ENCODE measurements around the gene GFY.
"Not testable (repeated sequence)": the region's sequence is repeated elsewhere in the genome, so short reads cannot be mapped to it uniquely, and the experiment has no call there.

GFY gene

DNA sequence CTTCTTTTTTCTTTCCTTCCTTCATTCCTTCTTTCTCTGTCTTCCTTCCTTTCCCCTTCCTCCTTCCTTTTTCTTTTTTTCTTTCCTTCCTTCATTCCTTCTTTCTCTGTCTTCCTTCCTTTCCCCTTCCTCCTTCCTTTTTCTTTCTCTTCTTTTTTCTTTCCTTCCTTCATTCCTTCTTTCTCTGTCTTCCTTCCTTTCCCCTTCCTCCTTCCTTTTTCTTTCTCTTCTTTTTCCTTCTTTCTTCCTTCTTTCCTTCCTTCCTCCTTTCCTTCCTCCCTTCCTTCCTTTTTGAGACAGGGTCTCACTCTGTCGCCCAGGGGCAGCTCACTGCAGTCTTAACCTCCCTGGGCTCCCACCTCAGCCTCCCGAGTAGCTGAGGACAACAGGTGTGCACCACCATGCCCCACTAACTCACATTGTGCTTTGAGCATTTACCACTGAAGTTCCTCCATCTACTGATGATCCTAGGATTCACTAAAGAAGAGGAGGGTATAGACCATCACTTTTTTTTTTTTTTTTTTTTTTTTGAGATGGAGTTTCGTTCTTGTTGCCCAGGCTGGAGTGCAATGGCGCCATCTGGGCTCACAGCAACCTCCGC is 19.0 kb downstream of the GFY start:
- H3K27ac ChIP-seq (ENCODE audit: insufficient read depth in 1 of 2, low read depth in 1 of 2, low read length in 2 of 2, poor library complexity in 1 of 2, severe bottlenecking in 2 of 2); POLR2A ChIA-PET; DNase-seq; H3K9me3 ChIP-seq (ENCODE audit: control extremely low read depth in 1 of 5, control insufficient read depth in 4 of 5, insufficient read depth in 2 of 5, low read depth in 1 of 5, low read length in 4 of 5): not testable (repeated sequence)
- peaks cover 0 to 34% (median 21%) of the 10 kb centered on the region in 5 experiments for H3K27me3 ChIP-seq (replicated peaks in 2 of 5; ENCODE audit: control insufficient read depth in 4 of 5, insufficient read depth in 5 of 5, low read length in 4 of 5)
- peak overlapping the region in 2 of 7 experiments; percentile 70 to 79 for H3K4me3 ChIP-seq (ENCODE audit: control insufficient read depth in 1 of 7, extremely low read depth in 1 of 7, insufficient read depth in 4 of 7, low read depth in 2 of 7, low read length in 6 of 7)
- H3K4me1 ChIP-seq (ENCODE audit: control extremely low read depth in 1 of 4, control insufficient read depth in 4 of 4, insufficient read depth in 4 of 4, low read length in 3 of 4), result peaks cover 0 to 22% (median 15%) of the 10 kb centered on the region in 4 experiments
- CTCF ChIA-PET, result interaction anchor here (0.7 to 2.7 kb wide), 5 partner anchors 8 to 63 kb away, joined by 3 to 20 read pairs (median 5); no protein-coding TSS in a partner anchor
- WGBS (ENCODE audit: insufficient coverage), result 85% methylated on average over 3 of the region's 5 CpGs
- H3K36me3 ChIP-seq (ENCODE audit: control insufficient read depth in 4 of 4, insufficient read depth in 4 of 4, low read length in 3 of 4), result peaks cover 0 to 28% (median 19%) of the 10 kb centered on the region in 4 experiments

DNA sequence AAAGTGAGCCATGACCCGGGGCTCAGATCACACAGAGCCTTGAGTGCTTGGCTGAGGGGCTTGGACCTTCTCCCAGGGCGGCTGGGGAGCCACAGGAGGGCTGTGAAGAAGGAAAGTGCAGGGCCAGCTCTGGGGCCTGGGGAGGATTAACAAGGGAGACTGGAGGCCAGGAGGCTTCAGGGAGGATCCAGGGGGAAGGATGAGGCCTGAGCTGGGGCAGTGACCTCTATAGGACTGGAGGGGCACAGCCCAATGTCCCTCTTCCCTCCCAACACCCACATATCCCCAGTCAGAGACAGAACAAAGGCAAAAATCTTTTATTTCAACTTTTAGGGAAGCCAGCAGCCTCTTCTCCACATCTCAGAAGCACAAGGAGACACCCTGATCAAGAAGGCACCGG is 20.8 kb downstream of the GFY start:
- POLR2A ChIA-PET, result no interaction called here
- peaks cover 0 to 39% (median 23%) of the 10 kb centered on the region in 4 experiments for H3K36me3 ChIP-seq (ENCODE audit: control insufficient read depth in 4 of 4, insufficient read depth in 4 of 4, low read length in 3 of 4)
- peaks cover 0 to 30% (median 22%) of the 10 kb centered on the region in 4 experiments for H3K4me1 ChIP-seq (ENCODE audit: control extremely low read depth in 1 of 4, control insufficient read depth in 4 of 4, insufficient read depth in 4 of 4, low read length in 3 of 4)
- CTCF ChIA-PET, result interaction anchor here (1.0 to 2.7 kb wide), 5 partner anchors 25 to 145 kb away, joined by 3 to 20 read pairs (median 5); no protein-coding TSS in a partner anchor
- no peak for DNase-seq
- H3K27ac ChIP-seq (ENCODE audit: insufficient read depth in 1 of 2, low read depth in 1 of 2, low read length in 2 of 2, poor library complexity in 1 of 2, severe bottlenecking in 2 of 2), result no peak overlapping the region
- peaks cover 0 to 16% (median 8%) of the 10 kb centered on the region in 5 experiments for H3K27me3 ChIP-seq (replicated peaks in 2 of 5; ENCODE audit: control insufficient read depth in 4 of 5, insufficient read depth in 5 of 5, low read length in 4 of 5)
- H3K4me3 ChIP-seq (ENCODE audit: control insufficient read depth in 1 of 7, extremely low read depth in 1 of 7, insufficient read depth in 4 of 7, low read depth in 2 of 7, low read length in 6 of 7), result no peak overlapping the region
- WGBS (ENCODE audit: insufficient coverage), result 67% methylated on average over 2 of the region's 3 CpGs
- no peaks in the 10 kb centered on the region for H3K9me3 ChIP-seq (ENCODE audit: control extremely low read depth in 1 of 5, control insufficient read depth in 4 of 5, insufficient read depth in 2 of 5, low read depth in 1 of 5, low read length in 4 of 5)

DNA sequence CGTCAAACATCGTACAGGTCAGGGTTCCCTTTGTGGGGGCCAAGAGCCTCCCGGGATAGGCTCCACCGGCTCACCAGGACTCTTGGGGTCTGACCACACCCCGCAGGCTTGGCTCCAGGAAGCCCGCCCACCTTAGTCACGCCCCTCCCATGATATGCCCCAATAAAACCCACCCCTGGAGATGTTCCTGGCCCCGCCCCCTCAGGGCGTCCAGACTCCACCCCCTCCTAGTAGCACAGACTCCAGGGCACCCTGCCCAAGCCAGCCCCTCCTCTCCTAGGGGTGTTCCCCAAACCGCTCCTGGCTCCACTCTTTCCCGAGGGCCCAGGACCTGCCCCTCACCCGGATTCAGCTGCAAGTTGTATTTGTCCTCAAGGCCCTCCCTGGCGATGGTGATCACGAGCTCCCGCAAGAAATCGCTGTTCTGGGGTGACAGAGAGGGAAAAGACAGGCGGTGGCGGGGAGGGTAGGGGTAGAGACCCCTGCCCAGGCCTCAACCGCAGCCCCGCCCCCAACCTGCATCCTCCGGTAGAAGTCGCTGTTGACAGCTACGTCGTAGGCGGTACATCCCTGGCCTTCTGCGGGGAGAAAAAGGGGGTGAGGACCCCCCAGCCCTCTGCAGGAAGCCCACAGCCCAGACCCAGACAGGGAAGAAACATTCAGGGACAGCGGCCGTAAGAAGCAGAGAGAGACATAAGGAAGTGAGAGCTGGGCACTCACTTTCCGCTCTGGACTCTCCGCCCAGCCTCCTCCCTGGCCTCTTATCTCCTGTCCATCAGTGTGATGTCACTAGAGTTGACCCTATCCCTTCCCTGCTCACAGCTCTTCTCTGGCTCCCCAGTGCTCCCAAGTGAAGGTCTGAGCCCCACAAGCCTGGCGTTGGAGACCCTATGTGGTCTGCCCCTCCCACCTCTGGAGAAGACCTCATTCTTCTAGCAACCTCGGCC is 22.6 kb downstream of the GFY start:
- no peak overlapping the region for H3K27ac ChIP-seq (ENCODE audit: insufficient read depth in 1 of 2, low read depth in 1 of 2, low read length in 2 of 2, poor library complexity in 1 of 2, severe bottlenecking in 2 of 2)
- no peaks in the 10 kb centered on the region for H3K9me3 ChIP-seq (ENCODE audit: control extremely low read depth in 1 of 5, control insufficient read depth in 4 of 5, insufficient read depth in 2 of 5, low read depth in 1 of 5, low read length in 4 of 5)
- POLR2A ChIA-PET, result no interaction called here
- CTCF ChIA-PET, result interaction anchor here (1.0 to 1.7 kb wide), 5 partner anchors 11 to 26 kb away, joined by 3 to 5 read pairs (median 4); no protein-coding TSS in a partner anchor
- WGBS (ENCODE audit: insufficient coverage), result 94% methylated on average over 30 of the region's 32 CpGs
- H3K36me3 ChIP-seq (ENCODE audit: control insufficient read depth in 4 of 4, insufficient read depth in 4 of 4, low read length in 3 of 4), result peaks cover 0 to 39% (median 23%) of the 10 kb centered on the region in 4 experiments
- no peak overlapping the region for H3K4me3 ChIP-seq (ENCODE audit: control insufficient read depth in 1 of 7, extremely low read depth in 1 of 7, insufficient read depth in 4 of 7, low read depth in 2 of 7, low read length in 6 of 7)
- H3K4me1 ChIP-seq (ENCODE audit: control extremely low read depth in 1 of 4, control insufficient read depth in 4 of 4, insufficient read depth in 4 of 4, low read length in 3 of 4), result peaks cover 0 to 26% (median 20%) of the 10 kb centered on the region in 4 experiments
- no peak for DNase-seq
- H3K27me3 ChIP-seq (replicated peaks in 2 of 5; ENCODE audit: control insufficient read depth in 4 of 5, insufficient read depth in 5 of 5, low read length in 4 of 5), result no peaks in the 10 kb centered on the region

GRCh38 chr19:49448432-49448786 is 23.2 kb downstream of the GFY start:
- peaks cover 0 to 39% (median 23%) of the 10 kb centered on the region in 4 experiments for H3K36me3 ChIP-seq (ENCODE audit: control insufficient read depth in 4 of 4, insufficient read depth in 4 of 4, low read length in 3 of 4)
- no peak overlapping the region for H3K4me3 ChIP-seq (ENCODE audit: control insufficient read depth in 1 of 7, extremely low read depth in 1 of 7, insufficient read depth in 4 of 7, low read depth in 2 of 7, low read length in 6 of 7)
- H3K27ac ChIP-seq (ENCODE audit: insufficient read depth in 1 of 2, low read depth in 1 of 2, low read length in 2 of 2, poor library complexity in 1 of 2, severe bottlenecking in 2 of 2), result no peak overlapping the region
- ChIA-PET POLR2A (no interaction called here), CTCF (interaction anchor here (1.0 to 1.7 kb wide), 3 partner anchors 10 to 25 kb away, joined by 3 to 5 read pairs (median 4); no protein-coding TSS in a partner anchor)
- no peaks in the 10 kb centered on the region for H3K9me3 ChIP-seq (ENCODE audit: control extremely low read depth in 1 of 5, control insufficient read depth in 4 of 5, insufficient read depth in 2 of 5, low read depth in 1 of 5, low read length in 4 of 5)
- DNase-seq, result no peak
- H3K27me3 ChIP-seq (replicated peaks in 2 of 5; ENCODE audit: control insufficient read depth in 4 of 5, insufficient read depth in 5 of 5, low read length in 4 of 5), result no peaks in the 10 kb centered on the region
- 98% methylated on average over 6 of the region's 6 CpGs for WGBS (ENCODE audit: insufficient coverage)
- peaks cover 0 to 20% (median 15%) of the 10 kb centered on the region in 4 experiments for H3K4me1 ChIP-seq (ENCODE audit: control extremely low read depth in 1 of 4, control insufficient read depth in 4 of 4, insufficient read depth in 4 of 4, low read length in 3 of 4)

- Histone ChIP-seq H3K36me3 (ENCODE audit: control insufficient read depth in 4 of 4, insufficient read depth in 4 of 4, low read length in 3 of 4) (peaks cover 0 to 39% (median 23%) of the 10 kb centered on the region in 4 experiments), H3K4me1 (ENCODE audit: control extremely low read depth in 1 of 4, control insufficient read depth in 4 of 4, insufficient read depth in 4 of 4, low read length in 3 of 4) (peaks cover 0 to 29% (median 22%) of the 10 kb centered on the region in 4 experiments), H3K9me3 (ENCODE audit: control extremely low read depth in 1 of 5, control insufficient read depth in 4 of 5, insufficient read depth in 2 of 5, low read depth in 1 of 5, low read length in 4 of 5) (no peaks in the 10 kb centered on the region), H3K27me3 (replicated peaks in 2 of 5; ENCODE audit: control insufficient read depth in 4 of 5, insufficient read depth in 5 of 5, low read length in 4 of 5) (no peaks in the 10 kb centered on the region), H3K27ac (ENCODE audit: insufficient read depth in 1 of 2, low read depth in 1 of 2, low read length in 2 of 2, poor library complexity in 1 of 2, severe bottlenecking in 2 of 2) (peak overlapping the region in 1 of 2 experiments; percentile 88), H3K4me3 (ENCODE audit: control insufficient read depth in 1 of 7, extremely low read depth in 1 of 7, insufficient read depth in 4 of 7, low read depth in 2 of 7, low read length in 6 of 7) (peak overlapping the region in 6 of 7 experiments; percentile 8 to 100 (median 67))
- POLR2A ChIA-PET, result no interaction called here
- 91% methylated on average over 4 of the region's 7 CpGs for WGBS (ENCODE audit: insufficient coverage)
- DNase-seq, result no peak
- CTCF ChIA-PET, result interaction anchor here (1.5 to 5.1 kb wide), 2 partner anchors 19 to 59 kb away, joined by 4 to 23 read pairs; no protein-coding TSS in a partner anchor
Observed at GRCh38 chr19:49450405-49450804, 25.2 kb downstream of the GFY start.

- WGBS (ENCODE audit: insufficient coverage), result 0% methylated on average over 37 of the region's 42 CpGs
- ChIA-PET CTCF (interaction anchor here (0.7 to 5.1 kb wide), 7 partner anchors 18 to 131 kb away, joined by 3 to 23 read pairs (median 4); partner anchors contain the start of gene FLT3LG), POLR2A (interaction anchor here (0.6 to 1.6 kb wide), 3 partner anchors 15 to 117 kb away, joined by 4 to 5 read pairs (median 4); partner anchors contain the start of gene CD37)
- Histone ChIP-seq H3K4me3 (ENCODE audit: control insufficient read depth in 1 of 7, extremely low read depth in 1 of 7, insufficient read depth in 4 of 7, low read depth in 2 of 7, low read length in 6 of 7) (peak within 1 kb of the TSS; percentile 71 to 100 (median 89)), H3K4me1 (ENCODE audit: control extremely low read depth in 1 of 4, control insufficient read depth in 4 of 4, insufficient read depth in 4 of 4, low read length in 3 of 4) (peaks cover 0 to 29% (median 22%) of the 10 kb centered on the region in 4 experiments), H3K9me3 (ENCODE audit: control extremely low read depth in 1 of 5, control insufficient read depth in 4 of 5, insufficient read depth in 2 of 5, low read depth in 1 of 5, low read length in 4 of 5) (no peaks in the 10 kb centered on the region), H3K27me3 (replicated peaks in 2 of 5; ENCODE audit: control insufficient read depth in 4 of 5, insufficient read depth in 5 of 5, low read length in 4 of 5) (no peaks in the 10 kb centered on the region), H3K36me3 (ENCODE audit: control insufficient read depth in 4 of 4, insufficient read depth in 4 of 4, low read length in 3 of 4) (peaks cover 0 to 41% (median 25%) of the 10 kb centered on the region in 4 experiments), H3K27ac (ENCODE audit: insufficient read depth in 1 of 2, low read depth in 1 of 2, low read length in 2 of 2, poor library complexity in 1 of 2, severe bottlenecking in 2 of 2) (peak within 1 kb of the TSS; percentile 96 to 99)
- DNase-seq, result peak; percentile 98 to 99 (median 99)
Observed at GRCh38 chr19:49451430-49452181, 26.4 kb downstream of the GFY start, which contains the start of gene PIH1D1. Gene PIH1D1 (minus strand): TSS chr19:49451814. CDS start chr19:49451574, 240 bp downstream.

Measured in common myeloid progenitor, CD34-positive (primary cell).